Neural crest cell (in vitro differentiated cells): ENCODE results near the gene RALB. TPM values are rescaled to one million over a fixed set of nuclear protein-coding genes. Genes with fewer than 3 reads are reported as not detected.

ENCODE experiments used
- DNase-seq: peaks from one replicate; pipeline ENCODE4 v3.0.0; 2021; ENCODE audit warnings: low read depth, mixed read lengths, low spot score
- H3K27ac Mint-ChIP-seq: one replicate; pipeline ENCODE4 v1.8.0; 2021; ENCODE audit warnings: mild to moderate bottlenecking, mixed read lengths; ENCODE audit not compliant: unreplicated experiment
- H3K27me3 Mint-ChIP-seq: 2 replicates; pipeline ENCODE4 v1.8.0; 2021; ENCODE audit warnings: low read depth, mild to moderate bottlenecking, mixed read lengths
- H3K36me3 Mint-ChIP-seq: 2 replicates; pipeline ENCODE4 v1.8.0; 2021; ENCODE audit warnings: low read depth, mild to moderate bottlenecking, mixed read lengths
- H3K4me1 Mint-ChIP-seq: 2 replicates; pipeline ENCODE4 v1.8.0; 2021; ENCODE audit warnings: mixed read lengths
- H3K4me3 Mint-ChIP-seq: one replicate; pipeline ENCODE4 v1.8.0; 2021; ENCODE audit warnings: mild to moderate bottlenecking, mixed read lengths
- H3K9me3 Mint-ChIP-seq: 2 replicates; pipeline ENCODE4 v1.8.0; 2021; ENCODE audit warnings: mixed read lengths
- CTCF ChIP-seq: fragments of 200-600 bp; sonication (generic); conservative IDR thresholded peaks from 2 replicates; pipeline ENCODE4 v1.5.0; 2021; ENCODE audit warnings: antibody characterized with exemption, mild to moderate bottlenecking
- total RNA-seq: library from RNA; stranded (reverse); gene quantifications from 2 replicates; pipeline ENCODE4 v1.2.1, GENCODE V29; 2021

RALB gene
- total RNA-seq, 1 donor from 2014 or later = 29.3 TPM

DNA sequence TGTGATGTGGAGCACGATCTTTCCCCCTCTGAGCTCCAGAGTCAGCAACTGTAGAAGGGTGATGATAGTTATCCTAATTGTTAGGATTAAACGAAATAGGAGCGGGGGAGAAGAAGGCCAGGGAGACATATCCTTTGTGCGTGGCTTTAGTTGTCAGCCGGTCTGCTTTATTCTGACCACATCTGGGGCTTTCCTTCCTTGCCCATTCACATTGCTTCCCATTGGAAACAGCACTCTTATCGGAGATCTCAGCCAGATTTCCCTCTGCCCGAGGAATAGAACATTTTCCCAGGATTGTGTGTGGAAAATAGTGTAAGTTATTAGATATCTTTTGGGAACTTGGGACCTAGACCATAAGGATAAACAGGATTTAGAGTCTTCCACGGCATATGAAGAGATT, 1.5 kb downstream of the RALB start:
- TF ChIP-seq CTCF = no peak
- Mint-ChIP-seq H3K27me3 (peaks cover 24% of the 10 kb centered on the region), H3K27ac (no peak overlapping the region), H3K4me3 (peak overlapping the region; percentile 99), H3K9me3 (no peaks in the 10 kb centered on the region), H3K4me1 (peaks cover 54% of the 10 kb centered on the region), H3K36me3 (peaks cover 6% of the 10 kb centered on the region)
- DNase-seq = no peak

DNA sequence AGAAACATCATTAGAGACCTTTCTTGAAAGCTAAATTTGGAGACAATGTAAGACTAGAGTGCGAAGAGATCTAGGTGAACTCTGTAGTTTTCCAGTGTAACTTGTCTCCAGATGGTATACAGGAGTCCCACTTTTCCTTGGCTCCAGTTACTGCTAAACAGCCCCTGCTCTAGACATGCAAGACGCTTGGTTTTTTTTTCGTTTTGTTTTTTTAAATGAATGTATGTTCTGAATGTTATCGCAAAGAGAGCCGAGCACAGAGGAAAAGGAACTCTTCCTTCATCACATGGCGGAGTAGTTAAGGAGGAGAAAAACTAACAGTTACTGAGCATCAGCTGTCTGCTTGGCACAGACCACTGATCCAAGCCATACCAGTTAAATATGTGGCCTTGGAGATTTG, 2.4 kb downstream of the RALB start:
- Mint-ChIP-seq H3K9me3 (no peaks in the 10 kb centered on the region), H3K36me3 (peaks cover 9% of the 10 kb centered on the region), H3K4me3 (peak overlapping the region; percentile 76), H3K27me3 (peaks cover 17% of the 10 kb centered on the region), H3K27ac (no peak overlapping the region), H3K4me1 (peaks cover 54% of the 10 kb centered on the region)
- no peak for TF ChIP-seq CTCF
- DNase-seq = no peak

DNA sequence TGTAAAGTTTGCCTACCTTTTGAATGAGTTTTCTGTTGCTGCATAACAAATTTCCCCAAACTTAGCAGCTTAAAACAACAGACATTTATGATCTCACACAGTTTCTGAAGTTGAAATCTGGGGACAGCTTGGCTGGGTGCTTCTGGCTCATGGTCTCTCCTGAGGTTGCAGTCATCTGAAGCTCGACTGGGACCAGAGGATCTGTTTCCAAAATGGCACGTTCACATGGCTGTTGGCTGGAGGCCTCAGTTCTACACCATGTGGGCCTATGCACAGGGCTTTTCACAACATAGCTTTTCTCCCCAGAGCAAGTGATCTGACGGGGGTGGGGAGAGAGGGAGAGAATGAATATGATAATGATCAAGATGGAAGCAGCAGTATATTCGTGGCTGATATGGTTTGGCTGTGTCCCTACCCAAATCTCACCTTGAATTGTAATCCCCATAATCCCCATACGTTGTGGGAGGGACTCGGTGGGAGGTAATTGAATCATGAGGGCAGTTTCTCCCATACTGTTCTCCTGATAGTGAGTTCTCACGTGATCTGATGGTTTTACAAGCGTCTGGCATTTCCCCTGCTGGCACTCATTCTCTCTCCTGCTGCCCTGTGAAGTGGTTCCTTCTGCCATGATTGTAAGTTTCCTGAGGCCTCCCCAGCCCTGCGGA, 3.5 kb downstream of the RALB start:
- DNase-seq = no peak
- Mint-ChIP-seq H3K9me3 (peaks cover 2% of the 10 kb centered on the region), H3K27me3 (peaks cover 11% of the 10 kb centered on the region), H3K36me3 (peaks cover 9% of the 10 kb centered on the region), H3K4me3 (peak overlapping the region; percentile 47), H3K4me1 (peaks cover 54% of the 10 kb centered on the region), H3K27ac (no peak overlapping the region)
- TF ChIP-seq CTCF = no peak

- Mint-ChIP-seq H3K4me3 (peak overlapping the region; percentile 47), H3K4me1 (peaks cover 53% of the 10 kb centered on the region), H3K27ac (no peak overlapping the region), H3K9me3 (peaks cover 2% of the 10 kb centered on the region), H3K36me3 (peaks cover 9% of the 10 kb centered on the region), H3K27me3 (peaks cover 9% of the 10 kb centered on the region)
- no peak for DNase-seq
- no peak for TF ChIP-seq CTCF
Observed at GRCh38 chr2:120256651-120257000, 4.0 kb downstream of the RALB start.

DNA sequence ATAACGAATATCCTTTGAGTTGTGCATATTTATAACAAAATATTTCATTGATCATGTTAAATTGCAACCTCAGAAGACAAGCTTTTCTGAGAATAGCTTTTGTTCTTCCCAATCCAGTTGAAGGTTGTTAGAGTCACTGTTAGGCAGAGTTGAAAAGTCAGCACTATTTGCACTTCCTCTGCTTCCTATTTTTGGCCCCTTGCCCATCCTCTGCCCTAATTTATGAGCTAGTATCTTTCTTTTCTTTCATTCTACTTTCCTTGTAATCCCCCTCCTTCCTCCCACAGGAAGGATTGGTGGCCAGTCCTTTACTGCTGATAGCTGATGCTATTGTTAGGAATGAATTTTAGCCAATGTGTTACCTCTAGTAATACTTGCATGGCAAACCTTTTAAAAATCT, 4.9 kb downstream of the RALB start:
- no peak for TF ChIP-seq CTCF
- Mint-ChIP-seq H3K27ac (no peak overlapping the region), H3K4me1 (peaks cover 44% of the 10 kb centered on the region), H3K9me3 (peaks cover 2% of the 10 kb centered on the region), H3K27me3 (peaks cover 2% of the 10 kb centered on the region), H3K36me3 (peaks cover 9% of the 10 kb centered on the region), H3K4me3 (no peak overlapping the region)
- no peak for DNase-seq
